RWPE1 (cell line): ENCODE measurements around the gene CNTN6.

Experiments
- CTCF ChIA-PET: fragments of 350-600 bp; sonication (Branson Sonifier 250); formaldehyde crosslinking; extraction: SDS; loops from one replicate; lab custom pipeline; 2021; lab: Yijun Ruan, JAX
- POLR2A ChIA-PET: fragments of 400-600 bp; formaldehyde crosslinking; extraction: SDS; loops from one replicate; lab custom pipeline; 2020; ENCODE audit warnings: antibody characterized with exemption; ENCODE audit not compliant: low non-redundant PET; lab: Yijun Ruan, JAX
- DNase-seq: peaks from one replicate; pipeline ENCODE4 v3.0.0; 2012; ENCODE audit warnings: low spot score
- H3K27ac ChIP-seq: fragments of 450-650 bp; 2 replicates; pipeline ENCODE4 v1.5.1; 2017
- TF ChIP-seq, protein P1 (sequence below): fragments of 450-650 bp; conservative IDR thresholded peaks from 2 replicates; pipeline ENCODE4 v1.5.1; 2017; ENCODE audit warnings: low read depth, mild to moderate bottlenecking

The CNTN6 gene

DNA sequence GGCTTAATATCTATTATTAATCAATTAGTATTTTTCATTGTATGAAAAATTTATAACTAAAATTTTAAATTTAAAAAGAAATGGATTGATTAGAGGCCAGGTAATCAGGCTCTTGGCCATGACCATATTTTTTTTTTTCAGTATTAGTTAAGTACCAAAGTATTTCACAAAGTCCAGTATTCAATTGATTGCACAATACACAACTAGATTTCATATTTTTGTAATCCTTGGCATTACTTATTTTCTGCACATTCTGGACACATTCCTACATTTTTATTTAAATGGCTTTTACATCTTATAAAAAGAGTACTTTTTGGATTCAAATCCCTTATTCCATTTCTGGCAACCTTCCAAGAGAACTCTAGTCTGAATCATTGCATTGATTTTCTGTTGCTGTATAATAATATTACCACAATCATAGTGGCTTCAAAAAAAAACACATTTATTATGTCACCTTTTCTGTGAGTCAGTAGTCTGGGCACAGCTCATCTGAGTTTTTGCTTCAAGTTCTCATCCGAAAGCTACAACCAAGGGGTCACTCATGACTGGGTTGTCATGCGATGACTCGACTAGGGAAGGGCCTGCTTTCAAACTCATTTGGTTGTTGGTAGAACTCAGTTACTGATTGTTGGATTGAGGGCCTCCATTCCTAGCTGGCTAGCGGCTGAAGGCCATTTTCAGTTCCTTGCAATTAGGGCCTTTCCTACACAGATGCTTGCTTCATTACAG, 90.7 kb downstream of the CNTN6 start:
- DNase-seq, result peak; percentile 3
- no peak overlapping the region for H3K27ac ChIP-seq
- ChIA-PET POLR2A (no interaction called here), CTCF (no interaction called here)
- TF ChIP-seq, protein P1, sequence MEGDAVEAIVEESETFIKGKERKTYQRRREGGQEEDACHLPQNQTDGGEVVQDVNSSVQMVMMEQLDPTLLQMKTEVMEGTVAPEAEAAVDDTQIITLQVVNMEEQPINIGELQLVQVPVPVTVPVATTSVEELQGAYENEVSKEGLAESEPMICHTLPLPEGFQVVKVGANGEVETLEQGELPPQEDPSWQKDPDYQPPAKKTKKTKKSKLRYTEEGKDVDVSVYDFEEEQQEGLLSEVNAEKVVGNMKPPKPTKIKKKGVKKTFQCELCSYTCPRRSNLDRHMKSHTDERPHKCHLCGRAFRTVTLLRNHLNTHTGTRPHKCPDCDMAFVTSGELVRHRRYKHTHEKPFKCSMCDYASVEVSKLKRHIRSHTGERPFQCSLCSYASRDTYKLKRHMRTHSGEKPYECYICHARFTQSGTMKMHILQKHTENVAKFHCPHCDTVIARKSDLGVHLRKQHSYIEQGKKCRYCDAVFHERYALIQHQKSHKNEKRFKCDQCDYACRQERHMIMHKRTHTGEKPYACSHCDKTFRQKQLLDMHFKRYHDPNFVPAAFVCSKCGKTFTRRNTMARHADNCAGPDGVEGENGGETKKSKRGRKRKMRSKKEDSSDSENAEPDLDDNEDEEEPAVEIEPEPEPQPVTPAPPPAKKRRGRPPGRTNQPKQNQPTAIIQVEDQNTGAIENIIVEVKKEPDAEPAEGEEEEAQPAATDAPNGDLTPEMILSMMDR, result no peak

DNA sequence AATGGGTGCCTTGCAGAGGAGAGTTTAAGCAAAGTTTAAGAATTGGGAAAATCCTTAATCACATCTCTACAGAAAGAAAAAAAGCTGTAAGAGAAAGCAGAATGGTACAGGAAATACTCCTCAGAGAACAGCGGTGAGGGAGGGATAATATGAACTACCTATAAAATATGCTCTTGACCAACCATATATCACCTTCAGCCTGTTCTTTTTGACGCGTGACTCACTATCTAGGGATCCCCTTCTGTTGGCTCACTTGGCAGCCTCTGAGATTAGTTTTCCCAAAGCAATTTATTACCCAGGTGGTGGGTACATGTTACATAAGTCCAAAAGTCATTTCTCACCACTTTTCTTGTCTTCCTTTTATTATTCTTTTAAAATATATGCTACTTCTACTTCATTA, 97.7 kb downstream of the CNTN6 start:
- TF ChIP-seq, protein P1, result no peak
- CTCF ChIA-PET, result no interaction called here
- DNase-seq, result peak; percentile 5
- no peak overlapping the region for H3K27ac ChIP-seq
- POLR2A ChIA-PET, result no interaction called here

DNA sequence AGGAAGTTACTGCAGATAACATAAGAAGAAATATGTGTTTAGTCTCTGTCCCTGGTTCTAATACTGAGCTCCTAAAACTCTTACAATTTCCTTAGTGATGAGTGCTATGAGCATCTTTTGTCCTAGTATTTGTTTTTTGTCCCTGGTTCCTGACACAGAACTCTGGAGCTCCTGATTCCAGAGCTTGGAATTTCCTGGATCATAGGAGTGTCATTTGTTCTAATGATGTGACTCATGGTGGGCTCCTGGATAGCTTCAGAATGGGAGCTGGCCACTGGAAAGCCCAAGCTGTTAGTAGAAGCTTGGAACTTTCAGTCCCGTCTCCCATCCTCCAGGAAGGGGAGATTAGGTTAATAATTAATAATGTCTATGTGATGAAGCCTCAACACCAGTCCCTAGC, 98.2 kb downstream of the CNTN6 start:
- ChIA-PET CTCF (no interaction called here), POLR2A (no interaction called here)
- no peak for DNase-seq
- no peak overlapping the region for H3K27ac ChIP-seq
- TF ChIP-seq, protein P1, result no peak

DNA sequence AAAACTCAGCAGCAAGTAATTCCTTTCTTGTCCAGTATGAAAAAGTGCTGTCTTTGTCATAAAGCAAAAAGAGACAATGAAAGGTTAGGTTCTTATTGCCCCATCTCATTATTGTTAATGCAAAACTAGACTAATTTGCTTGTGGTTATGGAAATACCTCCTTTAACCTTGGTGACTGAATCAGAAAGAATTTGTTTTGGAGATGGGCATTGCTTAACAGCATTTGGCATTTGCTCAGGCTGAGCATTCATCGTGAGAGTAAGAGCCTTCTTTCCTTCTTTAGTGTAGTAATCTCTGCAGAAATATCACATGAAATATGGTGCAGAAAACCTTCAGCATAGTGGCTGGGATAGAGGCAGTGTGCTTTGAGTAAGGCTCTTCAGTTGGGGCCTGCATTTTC, 103.1 kb downstream of the CNTN6 start:
- TF ChIP-seq, protein P1, result no peak
- no peak for DNase-seq
- CTCF ChIA-PET, result no interaction called here
- POLR2A ChIA-PET, result no interaction called here
- no peak overlapping the region for H3K27ac ChIP-seq

DNA sequence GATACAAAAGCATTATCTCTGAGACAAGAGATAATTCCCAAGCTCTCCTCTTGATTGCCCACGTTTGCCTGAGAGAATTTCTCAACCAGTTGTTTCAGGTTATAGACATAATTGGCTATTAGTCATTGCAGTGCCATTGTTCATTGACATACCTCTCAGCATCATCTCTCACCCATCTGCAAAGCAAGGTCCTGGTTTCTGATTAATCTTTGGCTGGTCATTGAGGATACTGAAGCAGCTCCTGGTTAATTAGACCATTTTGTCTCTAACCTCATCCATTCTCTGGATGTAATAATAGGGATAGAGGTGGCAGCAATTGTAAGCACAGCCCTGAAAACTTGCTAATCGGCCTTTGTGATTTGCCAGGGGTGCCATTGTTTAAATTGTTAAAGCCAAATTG, 104.2 kb downstream of the CNTN6 start:
- CTCF ChIA-PET, result no interaction called here
- POLR2A ChIA-PET, result no interaction called here
- TF ChIP-seq, protein P1, result no peak
- H3K27ac ChIP-seq, result no peak overlapping the region
- DNase-seq, result no peak

DNA sequence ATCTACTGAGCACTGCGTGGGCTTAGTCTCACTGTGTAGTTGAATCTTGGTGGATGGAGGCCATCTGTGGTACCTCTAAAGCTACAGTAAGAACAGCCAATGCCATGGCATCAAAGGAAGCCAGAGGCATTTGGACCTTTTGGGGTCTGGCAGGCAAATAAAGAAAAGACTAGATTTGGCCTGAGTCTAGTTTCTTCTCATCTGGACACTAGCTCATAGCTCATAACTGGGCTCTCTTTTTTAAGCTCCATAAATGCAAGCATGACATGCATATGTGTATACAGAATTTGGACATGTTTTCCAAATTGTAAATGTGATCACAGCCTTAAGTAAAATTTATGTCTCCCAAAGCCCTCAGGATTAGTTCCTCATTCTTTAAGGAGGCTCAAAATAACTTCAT, 107.5 kb downstream of the CNTN6 start:
- TF ChIP-seq, protein P1, result no peak
- ChIA-PET CTCF (no interaction called here), POLR2A (no interaction called here)
- DNase-seq, result no peak
- H3K27ac ChIP-seq, result no peak overlapping the region

DNA sequence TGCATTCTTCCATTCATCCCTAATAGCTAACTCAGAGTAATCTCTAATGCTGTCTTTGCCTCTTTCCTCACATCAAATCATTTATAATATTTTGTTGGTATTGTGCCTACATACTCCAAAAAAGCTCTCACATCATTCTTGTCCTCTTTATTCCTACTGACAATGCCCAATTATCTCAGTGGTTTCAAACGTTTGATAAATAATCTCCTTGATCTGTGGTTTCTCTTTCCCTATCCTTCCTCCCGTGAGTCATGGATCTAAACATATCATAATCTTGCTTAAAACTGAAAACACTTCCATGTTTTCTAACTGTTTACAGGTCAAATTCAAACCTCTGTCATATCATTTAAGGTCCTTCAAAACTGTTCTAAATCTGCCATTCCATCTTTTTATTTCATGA, 115.1 kb downstream of the CNTN6 start:
- ChIA-PET POLR2A (no interaction called here), CTCF (no interaction called here)
- TF ChIP-seq, protein P1, result no peak

More for the DNA sequence above, 115.1 kb downstream of the CNTN6 start:
- no peak overlapping the region for H3K27ac ChIP-seq
- no peak for DNase-seq
